GM19193 (cell line): ENCODE measurements around the gene ABHD8.

Experiments
- POLR2A ChIP-seq: IDR thresholded peaks from 4 replicates; pipeline ENCODE4 v1.6.1; 2011; ENCODE audit not compliant: insufficient read depth, insufficient read length; ENCODE audit errors: extremely low read depth

ABHD8 gene

GRCh38 chr19:17327654-17328516 is 24.7 kb upstream of the ABHD8 start:
- TF ChIP-seq POLR2A = no peak

GRCh38 chr19:17327068-17327653 is 23.9 kb upstream of the ABHD8 start:
- no peak for TF ChIP-seq POLR2A

- no peak for TF ChIP-seq POLR2A
Measured at GRCh38 chr19:17326595-17326966, 23.4 kb upstream of the ABHD8 start.

- no peak for TF ChIP-seq POLR2A
Measured at GRCh38 chr19:17325881-17326594, 22.8 kb upstream of the ABHD8 start.

- TF ChIP-seq POLR2A = no peak
Measured at GRCh38 chr19:17325133-17325532, 21.9 kb upstream of the ABHD8 start.

- no peak for TF ChIP-seq POLR2A
Measured at GRCh38 chr19:17324357-17325114, 21.3 kb upstream of the ABHD8 start.

GRCh38 chr19:17323964-17324332 is 20.7 kb upstream of the ABHD8 start:
- no peak for TF ChIP-seq POLR2A

- no peak for TF ChIP-seq POLR2A
Measured at GRCh38 chr19:17323300-17323963, 20.2 kb upstream of the ABHD8 start.

- no peak for TF ChIP-seq POLR2A
Measured at GRCh38 chr19:17322854-17323253, 19.6 kb upstream of the ABHD8 start.

GRCh38 chr19:17321655-17322489 is 18.6 kb upstream of the ABHD8 start:
- peak; percentile 29 for TF ChIP-seq POLR2A

GRCh38 chr19:17320435-17320834 is 17.2 kb upstream of the ABHD8 start:
- no peak for TF ChIP-seq POLR2A

GRCh38 chr19:17319473-17320238 is 16.4 kb upstream of the ABHD8 start:
- no peak for TF ChIP-seq POLR2A

- no peak for TF ChIP-seq POLR2A
Measured at GRCh38 chr19:17318966-17319365, 15.7 kb upstream of the ABHD8 start.

- TF ChIP-seq POLR2A = no peak
Measured at GRCh38 chr19:17314007-17314593, 10.9 kb upstream of the ABHD8 start.
